Fibroblast of lung (primary cell): ENCODE data around the gene ITPK1. TPM values are rescaled to one million over a fixed set of nuclear protein-coding genes. Genes with fewer than 3 reads are reported as not detected.

Source experiments
- DNase-seq, 2 donors: peaks; one replicate each; pipeline versions ENCODE4 v3.0.0 to v3.0.0-alpha.2; 2010; ENCODE audit warnings: low read depth in 2 of 2
- H2AFZ ChIP-seq: 2 replicates; pipeline ENCODE4 v1.5.1; 2012; ENCODE audit warnings: low read length, control low read depth, inconsistent platforms
- H3K27ac ChIP-seq: 2 replicates; pipeline ENCODE4 v1.5.1; 2011; ENCODE audit warnings: low read length, control low read depth; ENCODE audit not compliant: insufficient read depth
- H3K27me3 ChIP-seq: 2 replicates; pipeline ENCODE4 v1.5.1; 2011; ENCODE audit warnings: mild to moderate bottlenecking, low read length; ENCODE audit not compliant: control insufficient read depth, insufficient read depth
- H3K36me3 ChIP-seq: 2 replicates; pipeline ENCODE4 v1.5.1; 2011; ENCODE audit warnings: low read length; ENCODE audit not compliant: control insufficient read depth, insufficient read depth
- H3K4me1 ChIP-seq: 2 replicates; pipeline ENCODE4 v1.5.1; 2011; ENCODE audit warnings: low read length; ENCODE audit not compliant: control insufficient read depth, insufficient read depth; ENCODE audit errors: extremely low read depth
- H3K4me2 ChIP-seq: 2 replicates; pipeline ENCODE4 v1.5.1; 2011; ENCODE audit warnings: low read length, control low read depth; ENCODE audit not compliant: insufficient read depth; ENCODE audit errors: extremely low read depth
- H3K4me3 ChIP-seq, 4 experiments: fragments of 200-600 bp in 1 of 4; sonication (generic) in 1 of 4; replicated peaks in 1 of 4; 2 replicates each; pipeline ENCODE4 v1.5.1; 2011 to 2016; ENCODE audit warnings: low read length in 4 of 4, low read depth in 3 of 4, mild to moderate bottlenecking in 3 of 4, control low read depth in 2 of 4, inconsistent platforms in 1 of 4, mixed read lengths in 1 of 4; ENCODE audit not compliant: insufficient read depth in 1 of 4; ENCODE audit errors: control extremely low read depth in 1 of 4
- H3K79me2 ChIP-seq: 2 replicates; pipeline ENCODE4 v1.5.1; 2012; ENCODE audit warnings: mild to moderate bottlenecking, low read length, inconsistent platforms; ENCODE audit not compliant: control insufficient read depth, insufficient read depth
- H3K9ac ChIP-seq: 2 replicates; pipeline ENCODE4 v1.5.1; 2011; ENCODE audit warnings: mild to moderate bottlenecking, low read length, control low read depth; ENCODE audit not compliant: insufficient read depth
- H3K9me3 ChIP-seq: 2 replicates; pipeline ENCODE4 v1.5.1; 2012; ENCODE audit warnings: low read depth, low read length; ENCODE audit not compliant: control insufficient read depth, insufficient read depth
- H4K20me1 ChIP-seq: 2 replicates; pipeline ENCODE4 v1.5.1; 2011; ENCODE audit warnings: low read length; ENCODE audit not compliant: control insufficient read depth, insufficient read depth; ENCODE audit errors: extremely low read depth
- EZH2 ChIP-seq: IDR thresholded peaks from 2 replicates; pipeline ENCODE4 v1.5.1; 2012; ENCODE audit warnings: low read length, control low read depth, mild to moderate bottlenecking; ENCODE audit errors: missing control alignments
- polyA plus RNA-seq, 2 donors: library from polyadenylated mRNA; depleted of rRNA in 1 of 2; stranded (reverse) in 1 of 2; unstranded in 1 of 2; fragments of >200 nt; gene quantifications; 2 replicates each; pipeline ENCODE4 v1.2.1, GENCODE V29; 2011 to 2012; ENCODE audit warnings: missing spikeins in 1 of 2
- total RNA-seq: library from RNA; depleted of rRNA; stranded (reverse); fragments of >200 nt; gene quantifications from 2 replicates; pipeline ENCODE4 v1.2.1, GENCODE V29; 2014
- TF ChIP-seq, protein P1 (sequence below), 2 donors: IDR thresholded peaks in 1 of 2; conservative IDR thresholded peaks in 1 of 2; 1 replicate in 1 of 2; 2 replicates in 1 of 2; pipeline ENCODE4 v1.5.1; 2011 to 2012; ENCODE audit warnings: low read length in 2 of 2, control low read depth in 1 of 2, inconsistent platforms in 1 of 2, low read depth in 1 of 2, mild to moderate bottlenecking in 1 of 2

ITPK1 gene
- total and polyA plus RNA-seq, 2 donors (not counting 1 experiment from before 2014, with no cell fraction given) = 9.2 to 23.1 TPM

DNA sequence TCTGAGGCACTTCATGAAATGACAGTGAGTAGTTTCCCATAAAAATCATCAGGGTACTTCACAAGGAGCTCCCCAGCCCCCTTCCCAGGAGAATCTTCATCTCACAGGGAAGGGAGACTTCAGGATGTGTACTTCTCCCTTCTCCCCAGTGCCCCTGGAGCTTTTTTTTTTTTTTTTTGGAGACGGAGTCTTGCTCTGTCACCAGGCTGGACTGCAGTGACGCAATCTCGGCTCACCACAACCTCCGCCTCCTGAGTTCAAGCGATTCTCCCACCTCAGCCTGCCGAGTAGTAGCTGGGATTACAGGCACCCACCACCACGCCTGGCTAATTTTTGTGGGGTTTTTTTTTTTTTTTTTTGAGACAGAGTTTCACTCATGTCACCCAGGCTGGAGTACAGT lies 10.4 kb downstream of the ITPK1 start:
- Histone ChIP-seq H3K36me3 (no peaks in the 10 kb centered on the region), H4K20me1 (no peaks in the 10 kb centered on the region), H3K79me2 (no peaks in the 10 kb centered on the region), H3K9me3 (no peaks in the 10 kb centered on the region), H3K4me2 (no peak overlapping the region), H3K27me3 (no peaks in the 10 kb centered on the region), H3K4me3 (no peak overlapping the region), H3K4me1 (no peaks in the 10 kb centered on the region), H3K9ac (no peak overlapping the region), H2AFZ (no peak overlapping the region), H3K27ac (no peak overlapping the region)
- DNase-seq = peak; percentile 62 to 83
- no peak for TF ChIP-seq EZH2
- TF ChIP-seq, protein P1, sequence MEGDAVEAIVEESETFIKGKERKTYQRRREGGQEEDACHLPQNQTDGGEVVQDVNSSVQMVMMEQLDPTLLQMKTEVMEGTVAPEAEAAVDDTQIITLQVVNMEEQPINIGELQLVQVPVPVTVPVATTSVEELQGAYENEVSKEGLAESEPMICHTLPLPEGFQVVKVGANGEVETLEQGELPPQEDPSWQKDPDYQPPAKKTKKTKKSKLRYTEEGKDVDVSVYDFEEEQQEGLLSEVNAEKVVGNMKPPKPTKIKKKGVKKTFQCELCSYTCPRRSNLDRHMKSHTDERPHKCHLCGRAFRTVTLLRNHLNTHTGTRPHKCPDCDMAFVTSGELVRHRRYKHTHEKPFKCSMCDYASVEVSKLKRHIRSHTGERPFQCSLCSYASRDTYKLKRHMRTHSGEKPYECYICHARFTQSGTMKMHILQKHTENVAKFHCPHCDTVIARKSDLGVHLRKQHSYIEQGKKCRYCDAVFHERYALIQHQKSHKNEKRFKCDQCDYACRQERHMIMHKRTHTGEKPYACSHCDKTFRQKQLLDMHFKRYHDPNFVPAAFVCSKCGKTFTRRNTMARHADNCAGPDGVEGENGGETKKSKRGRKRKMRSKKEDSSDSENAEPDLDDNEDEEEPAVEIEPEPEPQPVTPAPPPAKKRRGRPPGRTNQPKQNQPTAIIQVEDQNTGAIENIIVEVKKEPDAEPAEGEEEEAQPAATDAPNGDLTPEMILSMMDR (conservative IDR thresholded peaks at IDR 0.05 in 1 of 2, IDR thresholded peaks at IDR 0.05 in 1 of 2; ENCODE audit: low read depth in 1 of 2, low read length in 2 of 2) = no peak

DNA sequence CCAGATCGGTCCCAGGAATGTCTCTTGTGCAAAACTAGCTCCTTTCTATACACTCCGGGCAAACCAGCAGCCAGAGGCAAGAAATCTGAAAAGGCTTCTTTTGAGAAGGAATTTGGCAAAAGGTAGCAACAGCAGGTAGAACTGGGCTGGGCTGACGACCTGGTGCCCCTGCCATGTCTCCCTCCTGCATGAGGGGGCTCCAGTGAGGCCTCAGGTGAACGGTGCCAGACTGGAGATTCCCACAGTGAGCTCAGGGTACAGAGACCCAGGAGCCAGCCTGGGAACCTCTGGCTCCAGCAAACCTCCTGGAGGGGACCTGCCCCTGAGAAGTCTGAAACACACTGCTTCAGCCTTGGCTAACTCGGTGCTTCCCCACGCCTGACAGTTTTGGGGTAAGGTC lies 10.8 kb downstream of the ITPK1 start:
- Histone ChIP-seq H3K9ac (no peak overlapping the region), H3K4me3 (no peak overlapping the region), H3K4me2 (no peak overlapping the region), H3K9me3 (no peaks in the 10 kb centered on the region), H4K20me1 (no peaks in the 10 kb centered on the region), H3K4me1 (no peaks in the 10 kb centered on the region), H3K27ac (no peak overlapping the region), H3K36me3 (no peaks in the 10 kb centered on the region), H2AFZ (no peak overlapping the region), H3K79me2 (no peaks in the 10 kb centered on the region), H3K27me3 (no peaks in the 10 kb centered on the region)
- TF ChIP-seq, protein P1 (conservative IDR thresholded peaks at IDR 0.05 in 1 of 2, IDR thresholded peaks at IDR 0.05 in 1 of 2; ENCODE audit: low read depth in 1 of 2, low read length in 2 of 2) = no peak
- no peak for TF ChIP-seq EZH2
- DNase-seq = no peak

DNA sequence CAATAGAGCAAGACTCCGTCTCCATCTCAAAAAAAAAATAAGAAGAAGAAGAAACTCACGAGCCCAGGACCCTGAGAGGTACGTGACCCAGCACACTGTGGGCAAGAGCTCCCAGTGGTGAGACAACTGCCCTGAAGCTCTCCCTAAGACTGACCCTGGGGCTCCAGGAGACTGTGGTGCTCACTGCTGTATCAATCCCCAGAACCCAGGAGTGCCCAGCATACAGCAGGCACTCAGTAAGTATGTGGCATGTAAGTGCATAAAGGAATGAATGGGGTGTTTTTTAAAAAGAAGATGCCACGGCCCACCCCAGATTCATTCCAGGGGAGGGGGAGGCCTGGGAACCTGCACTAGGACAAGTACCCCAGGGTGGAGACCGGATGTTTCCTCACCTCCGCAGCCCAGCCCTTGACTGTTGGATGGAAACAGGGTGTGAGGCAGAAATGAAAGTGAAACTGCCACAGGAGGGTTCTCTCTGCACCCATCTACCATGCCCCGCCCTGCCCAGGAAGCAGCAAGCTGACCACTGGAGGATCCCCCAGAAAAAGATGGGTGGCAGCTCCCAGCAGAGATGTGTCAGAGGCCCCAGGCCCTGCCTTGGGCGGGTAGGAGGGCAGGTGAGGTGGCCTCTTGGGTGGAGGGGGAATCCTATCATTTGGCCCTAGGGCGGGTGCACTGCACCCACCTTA lies 12.2 kb downstream of the ITPK1 start:
- no peaks in the 10 kb centered on the region for H3K36me3 ChIP-seq
- peak in 1 of 2 donors; percentile 20 for DNase-seq
- H3K9me3 ChIP-seq = no peaks in the 10 kb centered on the region
- no peak overlapping the region for H3K27ac ChIP-seq
- no peak overlapping the region for H2AFZ ChIP-seq
- H3K4me2 ChIP-seq = peak overlapping the region; percentile 13
- H4K20me1 ChIP-seq = no peaks in the 10 kb centered on the region
- H3K4me3 ChIP-seq = no peak overlapping the region
- no peaks in the 10 kb centered on the region for H3K4me1 ChIP-seq
- H3K27me3 ChIP-seq = no peaks in the 10 kb centered on the region
- no peak for TF ChIP-seq EZH2
- TF ChIP-seq, protein P1 (conservative IDR thresholded peaks at IDR 0.05 in 1 of 2, IDR thresholded peaks at IDR 0.05 in 1 of 2; ENCODE audit: low read depth in 1 of 2, low read length in 2 of 2) = no peak
- no peak overlapping the region for H3K9ac ChIP-seq
- no peaks in the 10 kb centered on the region for H3K79me2 ChIP-seq
